ENCODE measurements around the gene CTNNBL1. TPM values are rescaled to one million over a fixed set of nuclear protein-coding genes. Genes with fewer than 3 reads are reported as not detected.

Gene CTNNBL1
- total and polyA plus RNA-seq, 2 experiments from 2014 or later, result 27.6 to 55.0 TPM

DNA sequence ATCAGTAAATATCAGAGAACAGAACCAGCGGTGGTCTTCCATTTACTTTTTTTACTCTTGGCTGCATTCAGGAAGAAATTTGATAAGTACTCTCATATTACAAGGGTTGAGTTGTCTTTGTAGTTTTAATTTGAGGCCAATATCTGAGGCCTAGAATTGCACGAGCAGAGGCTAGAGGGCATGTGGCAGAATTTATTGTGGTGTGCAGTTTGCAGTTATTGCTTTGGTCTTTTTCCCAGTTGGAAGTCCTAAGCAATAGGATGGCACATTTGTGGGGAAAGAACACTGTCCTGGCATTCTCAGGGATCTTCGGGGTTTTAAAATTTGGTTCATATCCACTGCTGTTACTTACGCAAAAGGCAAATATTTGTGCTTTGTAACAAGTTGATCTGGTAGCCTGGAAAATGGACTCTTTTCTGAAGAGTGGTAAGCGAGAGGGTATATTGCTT, 66.0 kb downstream of the CTNNBL1 start:
- Histone ChIP-seq H4K20me1 (ENCODE audit: insufficient read depth, poor library complexity, severe bottlenecking) (no peaks in the 10 kb centered on the region), H3K79me2 (no peaks in the 10 kb centered on the region), H3K9me3 (ENCODE audit: low read depth) (no peaks in the 10 kb centered on the region), H3K36me3 (replicated peaks; ENCODE audit: insufficient read depth, low read depth) (no peaks in the 10 kb centered on the region), H3K27me3 (no peaks in the 10 kb centered on the region), H3K4me2 (no peak overlapping the region), H3K27ac (no peak overlapping the region), H3K4me1 (ENCODE audit: insufficient read depth) (no peaks in the 10 kb centered on the region), H3K9me2 (replicated peaks; ENCODE audit: insufficient read depth) (no peaks in the 10 kb centered on the region), H3K4me3 (no peak overlapping the region), H2AFZ (no peak overlapping the region)
- DNase-seq (ENCODE audit: low spot score), result no peak
- TF ChIP-seq EZH2 (IDR thresholded peaks at IDR 0.05; ENCODE audit: borderline replicate concordance), result no peak
- 67% methylated on average over 5 of the region's 5 CpGs for WGBS (ENCODE audit: low lambda C conversion rate, missing lambda C conversion rate)

- no peak overlapping the region for H3K27ac ChIP-seq
- no peaks in the 10 kb centered on the region for H3K79me2 ChIP-seq
- no peak overlapping the region for H3K4me3 ChIP-seq
- DNase-seq (ENCODE audit: low spot score), result no peak
- TF ChIP-seq EZH2phosphoT487 (IDR thresholded peaks at IDR 0.05; ENCODE audit: low read depth, severe bottlenecking, unreplicated experiment) (no peak), CTCF (IDR thresholded peaks at IDR 0.05; ENCODE audit: poor library complexity) (no peak), EZH2 (IDR thresholded peaks at IDR 0.05; ENCODE audit: borderline replicate concordance) (no peak)
- H3K9me3 ChIP-seq (ENCODE audit: low read depth), result no peaks in the 10 kb centered on the region
- no peaks in the 10 kb centered on the region for H3K36me3 ChIP-seq (replicated peaks; ENCODE audit: insufficient read depth, low read depth)
- H3K9me2 ChIP-seq (replicated peaks; ENCODE audit: insufficient read depth), result no peaks in the 10 kb centered on the region
- H3K4me1 ChIP-seq (ENCODE audit: insufficient read depth), result no peaks in the 10 kb centered on the region
- H4K20me1 ChIP-seq (ENCODE audit: insufficient read depth, poor library complexity, severe bottlenecking), result no peaks in the 10 kb centered on the region
- 97% methylated on average over 2 of the region's 2 CpGs for WGBS (ENCODE audit: low lambda C conversion rate, missing lambda C conversion rate)
- H3K27me3 ChIP-seq, result no peaks in the 10 kb centered on the region
- no peak overlapping the region for H3K4me2 ChIP-seq
- H2AFZ ChIP-seq, result no peak overlapping the region
Measured at GRCh38 chr20:37760322-37760721, 66.5 kb downstream of the CTNNBL1 start.

- Histone ChIP-seq H3K4me2 (no peak overlapping the region), H3K9me2 (replicated peaks; ENCODE audit: insufficient read depth) (no peaks in the 10 kb centered on the region), H3K4me1 (ENCODE audit: insufficient read depth) (no peaks in the 10 kb centered on the region), H3K27me3 (no peaks in the 10 kb centered on the region), H2AFZ (no peak overlapping the region), H3K4me3 (no peak overlapping the region), H3K79me2 (no peaks in the 10 kb centered on the region), H3K9me3 (ENCODE audit: low read depth) (no peaks in the 10 kb centered on the region), H3K27ac (no peak overlapping the region), H4K20me1 (ENCODE audit: insufficient read depth, poor library complexity, severe bottlenecking) (no peaks in the 10 kb centered on the region), H3K36me3 (replicated peaks; ENCODE audit: insufficient read depth, low read depth) (no peaks in the 10 kb centered on the region)
- TF ChIP-seq EZH2phosphoT487 (IDR thresholded peaks at IDR 0.05; ENCODE audit: low read depth, severe bottlenecking, unreplicated experiment) (no peak), CTCF (IDR thresholded peaks at IDR 0.05; ENCODE audit: poor library complexity) (no peak), EZH2 (IDR thresholded peaks at IDR 0.05; ENCODE audit: borderline replicate concordance) (no peak)
- 89% methylated on average over 4 of the region's 4 CpGs for WGBS (ENCODE audit: low lambda C conversion rate, missing lambda C conversion rate)
- no peak for DNase-seq (ENCODE audit: low spot score)
Measured at GRCh38 chr20:37762716-37763485, 69.1 kb downstream of the CTNNBL1 start.

DNA sequence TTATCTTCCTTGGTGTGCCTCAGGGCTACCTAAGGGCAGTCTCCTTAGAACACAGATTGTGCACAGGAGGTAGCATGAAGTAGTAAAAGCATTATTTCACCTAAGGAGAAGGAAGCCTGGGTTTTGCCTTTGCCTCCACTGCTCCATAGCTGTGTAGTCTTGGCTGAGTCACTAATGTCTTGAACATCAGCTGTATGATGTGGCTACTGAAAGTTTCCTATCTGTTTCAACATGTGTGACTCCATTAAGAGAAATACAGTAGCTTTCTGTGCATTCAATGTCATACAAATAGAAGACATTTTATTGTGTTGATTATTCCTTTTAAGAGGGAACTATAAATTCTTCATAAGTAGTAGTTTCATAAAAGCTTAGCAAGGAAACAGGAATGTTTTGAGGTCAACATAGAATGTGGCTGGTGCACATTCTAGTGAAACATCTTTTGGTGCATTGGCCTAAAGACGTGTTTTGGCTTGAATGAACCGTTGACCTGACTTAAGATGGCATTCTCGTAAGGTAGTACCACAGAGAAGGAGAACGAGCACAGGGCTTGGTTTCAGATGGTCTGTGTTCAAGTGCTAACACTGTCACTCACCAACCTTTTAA, 70.6 kb downstream of the CTNNBL1 start:
- Histone ChIP-seq H3K79me2 (no peaks in the 10 kb centered on the region), H3K4me1 (ENCODE audit: insufficient read depth) (no peaks in the 10 kb centered on the region), H3K4me2 (no peak overlapping the region), H4K20me1 (ENCODE audit: insufficient read depth, poor library complexity, severe bottlenecking) (no peaks in the 10 kb centered on the region), H3K27ac (no peak overlapping the region), H2AFZ (no peak overlapping the region), H3K9me2 (replicated peaks; ENCODE audit: insufficient read depth) (no peaks in the 10 kb centered on the region), H3K4me3 (no peak overlapping the region), H3K9me3 (ENCODE audit: low read depth) (no peaks in the 10 kb centered on the region), H3K36me3 (replicated peaks; ENCODE audit: insufficient read depth, low read depth) (no peaks in the 10 kb centered on the region), H3K27me3 (no peaks in the 10 kb centered on the region)
- WGBS (ENCODE audit: low lambda C conversion rate, missing lambda C conversion rate), result 86% methylated on average over 4 of the region's 4 CpGs
- no peak for DNase-seq (ENCODE audit: low spot score)
- TF ChIP-seq EZH2 (IDR thresholded peaks at IDR 0.05; ENCODE audit: borderline replicate concordance) (no peak), CTCF (IDR thresholded peaks at IDR 0.05; ENCODE audit: poor library complexity) (no peak), EZH2phosphoT487 (IDR thresholded peaks at IDR 0.05; ENCODE audit: low read depth, severe bottlenecking, unreplicated experiment) (no peak)

Data from hepatocyte (in vitro differentiated cells).